Fibroblast of villous mesenchyme (primary cell): ENCODE data around the gene PLPP3. TPM values are rescaled to one million over a fixed set of nuclear protein-coding genes. Genes with fewer than 3 reads are reported as not detected.

Experiments
- DNase-seq: peaks from one replicate; pipeline ENCODE4 v3.0.0-alpha.2; 2010; ENCODE audit warnings: low read depth
- H3K4me3 ChIP-seq: 2 replicates; pipeline ENCODE4 v1.5.1; 2011; ENCODE audit warnings: low read depth, mild to moderate bottlenecking, low read length
- CTCF ChIP-seq: IDR thresholded peaks from 2 replicates; pipeline ENCODE4 v1.5.1; 2012; ENCODE audit warnings: low read depth, mild to moderate bottlenecking, low read length; ENCODE audit not compliant: insufficient read depth
- total RNA-seq: library from RNA; depleted of rRNA; stranded (reverse); fragments of >200 nt; gene quantifications from 2 replicates; pipeline ENCODE4 v1.2.3, GENCODE V29; 2012

Gene PLPP3
- total RNA-seq, 1 donor: 14.7 TPM

DNA sequence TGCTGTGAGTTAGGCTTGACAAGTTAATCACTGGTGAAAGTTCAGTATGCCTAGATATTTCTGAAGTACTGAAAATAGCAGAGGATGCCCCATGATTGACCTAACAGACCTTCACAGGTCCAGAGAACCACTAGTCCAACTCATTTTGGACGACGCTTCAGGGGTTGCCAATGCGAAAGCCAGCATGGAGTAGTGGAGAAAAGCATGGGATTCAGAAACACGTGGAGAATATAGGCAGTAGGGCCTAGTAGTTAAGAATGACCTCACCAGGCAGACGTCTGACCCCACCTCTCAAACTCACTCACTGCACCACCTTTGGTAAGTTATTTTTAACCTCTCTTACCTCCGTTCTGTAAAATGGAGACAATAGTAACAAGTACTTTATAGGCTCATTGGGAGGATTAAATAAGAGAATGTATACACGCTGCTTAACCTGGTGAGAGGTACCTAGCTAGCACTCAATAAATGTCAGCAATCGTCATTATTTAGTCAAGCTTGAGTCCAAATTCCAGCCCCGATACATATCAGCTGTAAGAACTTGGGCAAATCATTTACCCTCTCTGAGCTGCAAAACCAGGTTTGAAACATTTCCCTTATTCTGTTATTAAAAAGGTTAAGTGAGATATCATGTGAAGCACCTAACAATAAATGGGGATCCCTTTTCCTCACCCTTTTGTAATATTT lies 13.2 kb downstream of the PLPP3 start:
- no peak for TF ChIP-seq CTCF
- H3K4me3 ChIP-seq: no peak overlapping the region
- DNase-seq: no peak

- no peak for TF ChIP-seq CTCF
- DNase-seq: no peak
- H3K4me3 ChIP-seq: no peak overlapping the region
Observed at GRCh38 chr1:56564615-56565014, 14.7 kb downstream of the PLPP3 start.

- TF ChIP-seq CTCF: no peak
- no peak for DNase-seq
- H3K4me3 ChIP-seq: no peak overlapping the region
Observed at GRCh38 chr1:56563568-56563967, 15.8 kb downstream of the PLPP3 start.

DNA sequence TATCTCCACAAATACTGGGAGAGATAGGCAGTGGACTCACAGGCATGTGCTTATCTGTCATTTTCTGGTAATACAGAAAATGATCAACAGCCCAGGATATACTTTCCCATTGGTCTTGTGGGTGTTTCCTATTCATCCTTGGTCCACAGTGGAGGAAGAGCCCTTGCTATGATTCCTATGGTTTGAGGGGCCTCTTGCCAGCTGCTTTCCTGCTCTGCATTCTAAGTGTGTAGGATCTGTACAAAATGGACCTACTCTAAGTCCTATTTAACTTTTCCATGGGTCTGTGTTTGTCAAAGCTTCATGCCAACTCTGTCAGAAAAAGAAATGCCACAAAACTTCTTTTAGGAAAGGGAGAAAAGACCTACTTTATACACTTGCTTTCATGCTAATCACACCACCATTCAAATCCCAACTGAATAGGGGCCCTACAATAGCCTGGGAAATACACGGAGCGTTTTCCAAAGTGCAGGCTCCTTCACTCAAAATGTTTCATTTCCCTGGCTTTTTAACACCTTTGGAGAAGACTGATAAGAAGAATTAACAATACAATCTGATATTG lies 16.4 kb downstream of the PLPP3 start:
- TF ChIP-seq CTCF: no peak
- no peak overlapping the region for H3K4me3 ChIP-seq
- DNase-seq: no peak

DNA sequence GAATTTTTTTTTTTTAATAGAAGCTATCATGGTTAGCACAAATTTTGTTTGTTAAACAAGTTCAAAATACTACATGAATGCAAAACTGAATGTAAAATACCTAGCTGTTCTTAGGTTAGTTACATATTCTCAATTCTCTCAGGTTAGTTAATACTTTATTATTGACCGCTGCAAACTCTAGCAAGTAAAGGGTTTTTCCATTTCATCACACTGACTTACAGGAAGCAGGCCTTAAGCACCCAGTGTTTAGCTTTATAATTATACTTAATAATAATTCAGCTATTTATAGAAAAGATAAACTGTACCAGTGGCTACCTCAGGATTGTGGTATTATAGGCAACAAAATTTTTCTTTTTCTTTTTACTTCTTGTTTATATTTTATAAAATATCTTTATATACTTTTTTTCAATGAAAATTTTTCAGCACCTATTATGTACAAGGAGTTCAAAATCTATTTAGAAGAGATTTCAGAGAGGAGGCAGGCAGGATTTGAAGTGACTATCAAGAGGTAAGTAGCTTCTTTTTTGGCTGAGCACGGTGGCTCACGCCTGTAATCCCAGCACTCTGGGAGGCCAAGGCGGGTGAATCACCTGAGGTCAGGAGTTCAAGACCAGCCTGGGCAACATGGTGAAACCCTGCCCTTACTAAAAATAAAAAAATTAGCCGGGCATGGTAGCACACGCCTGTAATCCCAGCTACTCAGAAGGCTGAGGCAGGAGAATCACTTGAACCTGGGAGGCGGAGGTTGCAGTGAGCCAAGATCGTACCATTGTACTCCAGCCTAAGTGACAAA lies 17.9 kb downstream of the PLPP3 start:
- no peak for TF ChIP-seq CTCF
- no peak overlapping the region for H3K4me3 ChIP-seq
- DNase-seq: no peak

DNA sequence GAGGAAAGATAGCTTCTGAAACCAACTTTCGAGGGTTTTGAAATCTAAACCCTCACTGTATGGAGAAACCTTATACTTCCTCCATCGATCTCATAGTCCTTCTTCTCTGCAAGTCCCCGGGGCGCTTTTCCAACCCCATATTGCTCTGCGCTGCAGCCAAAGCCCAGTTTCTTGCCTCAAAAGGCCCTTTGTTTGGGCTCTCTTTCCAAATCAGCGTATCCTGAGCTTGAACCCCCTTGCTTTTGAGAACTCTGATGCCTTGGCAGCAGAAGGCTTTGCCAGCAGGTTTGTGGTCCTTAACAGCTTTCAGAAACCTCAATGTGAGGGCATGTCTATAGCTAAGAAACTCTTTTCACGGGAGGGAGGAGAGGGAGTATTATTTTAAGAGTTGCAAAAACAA lies 21.6 kb downstream of the PLPP3 start:
- H3K4me3 ChIP-seq: no peak overlapping the region
- no peak for TF ChIP-seq CTCF
- DNase-seq: no peak
